ENCODE results near the gene HDAC4.

DNA sequence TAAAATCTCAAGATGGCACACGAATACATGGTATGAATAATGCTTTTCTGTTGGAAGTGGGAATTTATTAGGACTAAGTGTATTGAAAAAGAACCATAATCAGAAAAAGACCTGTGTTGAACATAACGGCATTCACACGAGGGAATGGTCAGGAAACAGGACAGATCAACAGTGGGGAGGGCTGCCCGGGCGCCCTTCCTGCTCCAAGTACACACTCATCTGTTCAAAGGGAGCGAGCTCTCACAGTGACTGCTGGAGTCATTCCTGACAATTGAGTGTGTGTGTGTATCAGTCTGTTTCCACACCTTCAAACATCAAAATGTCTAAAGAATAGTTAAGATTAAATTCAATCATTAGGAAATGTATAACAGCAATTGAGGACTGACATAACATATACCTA is 167.2 kb downstream of the HDAC4 start:
- no peak for TF ChIP-seq EZH2phosphoT487 (IDR thresholded peaks at IDR 0.05; ENCODE audit: borderline replicate concordance)
- TF ChIP-seq, protein P1, sequence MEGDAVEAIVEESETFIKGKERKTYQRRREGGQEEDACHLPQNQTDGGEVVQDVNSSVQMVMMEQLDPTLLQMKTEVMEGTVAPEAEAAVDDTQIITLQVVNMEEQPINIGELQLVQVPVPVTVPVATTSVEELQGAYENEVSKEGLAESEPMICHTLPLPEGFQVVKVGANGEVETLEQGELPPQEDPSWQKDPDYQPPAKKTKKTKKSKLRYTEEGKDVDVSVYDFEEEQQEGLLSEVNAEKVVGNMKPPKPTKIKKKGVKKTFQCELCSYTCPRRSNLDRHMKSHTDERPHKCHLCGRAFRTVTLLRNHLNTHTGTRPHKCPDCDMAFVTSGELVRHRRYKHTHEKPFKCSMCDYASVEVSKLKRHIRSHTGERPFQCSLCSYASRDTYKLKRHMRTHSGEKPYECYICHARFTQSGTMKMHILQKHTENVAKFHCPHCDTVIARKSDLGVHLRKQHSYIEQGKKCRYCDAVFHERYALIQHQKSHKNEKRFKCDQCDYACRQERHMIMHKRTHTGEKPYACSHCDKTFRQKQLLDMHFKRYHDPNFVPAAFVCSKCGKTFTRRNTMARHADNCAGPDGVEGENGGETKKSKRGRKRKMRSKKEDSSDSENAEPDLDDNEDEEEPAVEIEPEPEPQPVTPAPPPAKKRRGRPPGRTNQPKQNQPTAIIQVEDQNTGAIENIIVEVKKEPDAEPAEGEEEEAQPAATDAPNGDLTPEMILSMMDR (conservative IDR thresholded peaks at IDR 0.05; ENCODE audit: low read length): no peak

Measured in Loucy (cell line).